ENCODE data around the gene IQGAP1.

GRCh38 chr15:90435652-90436337 is 47.8 kb downstream of the IQGAP1 start:
- TF ChIP-seq CTCF (IDR thresholded peaks at IDR 0.05), result no peak
- TF ChIP-seq POLR2A (IDR thresholded peaks at IDR 0.05), result no peak
